ENCODE results near the gene KANSL1.

KANSL1 gene

GRCh38 chr17:46135879-46136563 is 57.2 kb downstream of the KANSL1 start:
- no peak for TF ChIP-seq CTCF (IDR thresholded peaks at IDR 0.05; ENCODE audit: low read length, missing control alignments)
- no peak overlapping the region for H3K4me3 ChIP-seq (replicated peaks; ENCODE audit: low read depth, low read length)
- DNase-seq (ENCODE audit: low read depth): no peak

- no peak overlapping the region for H3K4me3 ChIP-seq (replicated peaks; ENCODE audit: low read depth, low read length)
- TF ChIP-seq CTCF (IDR thresholded peaks at IDR 0.05; ENCODE audit: low read length, missing control alignments): no peak
- peak; percentile 25 for DNase-seq (ENCODE audit: low read depth)
Observed at GRCh38 chr17:46135126-46135812, 58.0 kb downstream of the KANSL1 start.

- no peak overlapping the region for H3K4me3 ChIP-seq (replicated peaks; ENCODE audit: low read depth, low read length)
- no peak for DNase-seq (ENCODE audit: low read depth)
- TF ChIP-seq CTCF (IDR thresholded peaks at IDR 0.05; ENCODE audit: low read length, missing control alignments): no peak
Observed at GRCh38 chr17:46129302-46129701, 63.9 kb downstream of the KANSL1 start.

GRCh38 chr17:46128453-46128852 is 64.8 kb downstream of the KANSL1 start:
- H3K4me3 ChIP-seq (replicated peaks; ENCODE audit: low read depth, low read length): no peak overlapping the region
- DNase-seq (ENCODE audit: low read depth): no peak
- TF ChIP-seq CTCF (IDR thresholded peaks at IDR 0.05; ENCODE audit: low read length, missing control alignments): no peak

GRCh38 chr17:46127524-46127923 is 65.7 kb downstream of the KANSL1 start:
- DNase-seq (ENCODE audit: low read depth): no peak
- TF ChIP-seq CTCF (IDR thresholded peaks at IDR 0.05; ENCODE audit: low read length, missing control alignments): no peak
- H3K4me3 ChIP-seq (replicated peaks; ENCODE audit: low read depth, low read length): no peak overlapping the region

GRCh38 chr17:46126840-46127239 is 66.4 kb downstream of the KANSL1 start:
- DNase-seq (ENCODE audit: low read depth): no peak
- TF ChIP-seq CTCF (IDR thresholded peaks at IDR 0.05; ENCODE audit: low read length, missing control alignments): no peak
- no peak overlapping the region for H3K4me3 ChIP-seq (replicated peaks; ENCODE audit: low read depth, low read length)
